Right lobe of liver (tissue), 4 donors: Measurements from ENCODE around the gene COL18A1.
"Not testable (repeated sequence)": the region's sequence is repeated elsewhere in the genome, so short reads cannot be mapped to it uniquely, and the experiment has no call there.

Experiments
- POLR2A ChIP-seq: fragments of 450-650 bp; IDR thresholded peaks from one replicate; pipeline ENCODE4 v1.6.1; 2017; ENCODE audit warnings: antibody characterized with exemption, mild to moderate bottlenecking
- TF ChIP-seq, protein P1 (sequence below), 4 donors: fragments of 200-600 bp in 3 of 4; fragments of 450-650 bp in 1 of 4; IDR thresholded peaks; one replicate each; pipeline versions ENCODE4 v1.5.1 to v1.8.0; 2016 to 2022; ENCODE audit warnings: antibody characterized with exemption in 4 of 4, mild to moderate bottlenecking in 2 of 4
- donor health status: DM: no; HTN: no; CAD: no.
- donor health status: DM: no; HTN: no; CAD: no.
- donor health status: DM: no; HTN: yes; CAD: no.

DNA sequence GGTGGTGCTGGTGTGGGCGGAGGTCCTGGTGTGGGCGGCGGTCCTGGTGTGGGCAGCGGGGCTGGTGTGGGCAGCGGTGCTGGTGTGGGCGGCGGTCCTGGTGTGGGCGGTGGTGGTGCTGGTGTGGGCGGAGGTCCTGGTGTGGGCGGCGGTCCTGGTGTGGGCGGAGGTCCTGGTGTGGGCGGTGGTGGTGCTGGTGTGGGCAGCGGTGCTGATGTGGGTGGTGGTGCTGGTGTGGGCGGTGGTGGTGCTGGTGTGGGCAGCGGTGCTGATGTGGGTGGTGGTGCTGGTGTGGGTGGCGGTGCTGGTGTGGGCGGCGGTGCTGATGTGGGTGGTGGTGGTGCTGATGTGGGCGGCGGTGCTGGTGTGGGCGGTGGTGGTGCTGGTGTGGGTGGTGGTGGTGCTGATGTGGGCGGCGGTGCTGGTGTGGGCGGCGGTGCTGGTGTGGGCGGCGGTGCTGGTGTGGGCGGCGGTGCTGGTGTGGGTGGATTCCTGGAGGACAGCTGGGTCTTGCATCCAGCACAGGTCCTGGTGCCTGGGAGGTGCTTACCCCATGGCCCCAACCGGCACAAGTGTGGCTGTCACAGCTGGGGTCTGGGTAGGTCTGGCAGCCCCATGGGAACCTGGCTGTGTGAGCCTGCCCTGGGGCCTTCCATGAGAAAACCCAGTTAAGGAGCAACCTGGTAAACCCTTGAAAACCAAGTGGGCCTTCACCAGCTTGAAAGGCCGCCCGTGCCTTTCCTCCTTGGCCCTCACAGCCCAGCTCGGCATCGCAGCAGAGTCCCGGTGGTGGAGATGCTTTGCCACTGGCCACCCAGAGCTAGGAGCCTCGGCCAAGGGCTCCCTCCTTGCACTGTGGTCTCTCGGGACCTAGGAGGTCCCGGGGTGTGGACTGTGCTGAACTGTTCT lies 38.0 kb downstream of the COL18A1 start:
- TF ChIP-seq, protein P1, sequence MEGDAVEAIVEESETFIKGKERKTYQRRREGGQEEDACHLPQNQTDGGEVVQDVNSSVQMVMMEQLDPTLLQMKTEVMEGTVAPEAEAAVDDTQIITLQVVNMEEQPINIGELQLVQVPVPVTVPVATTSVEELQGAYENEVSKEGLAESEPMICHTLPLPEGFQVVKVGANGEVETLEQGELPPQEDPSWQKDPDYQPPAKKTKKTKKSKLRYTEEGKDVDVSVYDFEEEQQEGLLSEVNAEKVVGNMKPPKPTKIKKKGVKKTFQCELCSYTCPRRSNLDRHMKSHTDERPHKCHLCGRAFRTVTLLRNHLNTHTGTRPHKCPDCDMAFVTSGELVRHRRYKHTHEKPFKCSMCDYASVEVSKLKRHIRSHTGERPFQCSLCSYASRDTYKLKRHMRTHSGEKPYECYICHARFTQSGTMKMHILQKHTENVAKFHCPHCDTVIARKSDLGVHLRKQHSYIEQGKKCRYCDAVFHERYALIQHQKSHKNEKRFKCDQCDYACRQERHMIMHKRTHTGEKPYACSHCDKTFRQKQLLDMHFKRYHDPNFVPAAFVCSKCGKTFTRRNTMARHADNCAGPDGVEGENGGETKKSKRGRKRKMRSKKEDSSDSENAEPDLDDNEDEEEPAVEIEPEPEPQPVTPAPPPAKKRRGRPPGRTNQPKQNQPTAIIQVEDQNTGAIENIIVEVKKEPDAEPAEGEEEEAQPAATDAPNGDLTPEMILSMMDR (IDR thresholded peaks at IDR 0.05), result not testable (repeated sequence)
- not testable (repeated sequence) for TF ChIP-seq POLR2A
